Measurements from ENCODE around the gene FARS2.

DNA sequence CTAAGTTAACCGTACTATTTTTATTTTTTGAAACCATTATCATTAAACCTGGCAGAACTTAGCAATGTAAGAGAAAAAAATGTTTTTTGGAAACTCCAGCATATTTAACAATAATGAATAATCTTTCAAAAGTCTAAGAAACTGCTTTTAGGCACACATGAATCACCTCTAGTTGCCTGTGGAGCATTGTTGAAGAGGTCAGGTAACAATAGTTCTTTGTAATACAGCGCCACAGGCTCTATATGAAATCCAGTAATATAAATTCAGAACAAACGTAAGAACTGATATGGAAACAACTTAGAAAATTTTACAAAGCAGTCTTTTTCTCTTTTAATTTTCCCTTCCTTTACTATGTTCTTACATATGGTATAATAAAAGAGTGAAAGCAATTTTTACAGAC lies 10.9 kb upstream of the FARS2 start:
- TF ChIP-seq EP300 (IDR thresholded peaks at IDR 0.05; ENCODE audit: borderline replicate concordance in 1 of 2, low read depth in 1 of 2, low read length in 1 of 2) (no peak), POLR2AphosphoS5 (IDR thresholded peaks at IDR 0.05; ENCODE audit: low read depth, low read length) (no peak), TCF12 (IDR thresholded peaks at IDR 0.05) (no peak), CHD2 (IDR thresholded peaks at IDR 0.05; ENCODE audit: low read length, partially characterized antibody) (no peak)
- TF ChIP-seq, protein P1, sequence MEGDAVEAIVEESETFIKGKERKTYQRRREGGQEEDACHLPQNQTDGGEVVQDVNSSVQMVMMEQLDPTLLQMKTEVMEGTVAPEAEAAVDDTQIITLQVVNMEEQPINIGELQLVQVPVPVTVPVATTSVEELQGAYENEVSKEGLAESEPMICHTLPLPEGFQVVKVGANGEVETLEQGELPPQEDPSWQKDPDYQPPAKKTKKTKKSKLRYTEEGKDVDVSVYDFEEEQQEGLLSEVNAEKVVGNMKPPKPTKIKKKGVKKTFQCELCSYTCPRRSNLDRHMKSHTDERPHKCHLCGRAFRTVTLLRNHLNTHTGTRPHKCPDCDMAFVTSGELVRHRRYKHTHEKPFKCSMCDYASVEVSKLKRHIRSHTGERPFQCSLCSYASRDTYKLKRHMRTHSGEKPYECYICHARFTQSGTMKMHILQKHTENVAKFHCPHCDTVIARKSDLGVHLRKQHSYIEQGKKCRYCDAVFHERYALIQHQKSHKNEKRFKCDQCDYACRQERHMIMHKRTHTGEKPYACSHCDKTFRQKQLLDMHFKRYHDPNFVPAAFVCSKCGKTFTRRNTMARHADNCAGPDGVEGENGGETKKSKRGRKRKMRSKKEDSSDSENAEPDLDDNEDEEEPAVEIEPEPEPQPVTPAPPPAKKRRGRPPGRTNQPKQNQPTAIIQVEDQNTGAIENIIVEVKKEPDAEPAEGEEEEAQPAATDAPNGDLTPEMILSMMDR (IDR thresholded peaks at IDR 0.05), result no peak
- TF ChIP-seq, protein P2, sequence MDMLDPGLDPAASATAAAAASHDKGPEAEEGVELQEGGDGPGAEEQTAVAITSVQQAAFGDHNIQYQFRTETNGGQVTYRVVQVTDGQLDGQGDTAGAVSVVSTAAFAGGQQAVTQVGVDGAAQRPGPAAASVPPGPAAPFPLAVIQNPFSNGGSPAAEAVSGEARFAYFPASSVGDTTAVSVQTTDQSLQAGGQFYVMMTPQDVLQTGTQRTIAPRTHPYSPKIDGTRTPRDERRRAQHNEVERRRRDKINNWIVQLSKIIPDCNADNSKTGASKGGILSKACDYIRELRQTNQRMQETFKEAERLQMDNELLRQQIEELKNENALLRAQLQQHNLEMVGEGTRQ (IDR thresholded peaks at IDR 0.05; ENCODE audit: borderline replicate concordance, low read depth, low read length), result no peak
- TF ChIP-seq, protein P3, sequence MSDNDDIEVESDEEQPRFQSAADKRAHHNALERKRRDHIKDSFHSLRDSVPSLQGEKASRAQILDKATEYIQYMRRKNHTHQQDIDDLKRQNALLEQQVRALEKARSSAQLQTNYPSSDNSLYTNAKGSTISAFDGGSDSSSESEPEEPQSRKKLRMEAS (IDR thresholded peaks at IDR 0.05; ENCODE audit: low read depth), result no peak
